Panc1 (cell line): Measurements from ENCODE around the gene SYT17.

ENCODE experiments used
- TCF7L2 ChIP-seq: IDR thresholded peaks from 2 replicates; pipeline ENCODE4 v1.6.1; 2011; ENCODE audit warnings: mild to moderate bottlenecking, low read depth, low read length, inconsistent platforms
- TF ChIP-seq, protein P1 (sequence below): fragments of 450-650 bp; IDR thresholded peaks from 2 replicates; pipeline ENCODE4 v1.5.1; 2017; ENCODE audit warnings: mild to moderate bottlenecking

DNA sequence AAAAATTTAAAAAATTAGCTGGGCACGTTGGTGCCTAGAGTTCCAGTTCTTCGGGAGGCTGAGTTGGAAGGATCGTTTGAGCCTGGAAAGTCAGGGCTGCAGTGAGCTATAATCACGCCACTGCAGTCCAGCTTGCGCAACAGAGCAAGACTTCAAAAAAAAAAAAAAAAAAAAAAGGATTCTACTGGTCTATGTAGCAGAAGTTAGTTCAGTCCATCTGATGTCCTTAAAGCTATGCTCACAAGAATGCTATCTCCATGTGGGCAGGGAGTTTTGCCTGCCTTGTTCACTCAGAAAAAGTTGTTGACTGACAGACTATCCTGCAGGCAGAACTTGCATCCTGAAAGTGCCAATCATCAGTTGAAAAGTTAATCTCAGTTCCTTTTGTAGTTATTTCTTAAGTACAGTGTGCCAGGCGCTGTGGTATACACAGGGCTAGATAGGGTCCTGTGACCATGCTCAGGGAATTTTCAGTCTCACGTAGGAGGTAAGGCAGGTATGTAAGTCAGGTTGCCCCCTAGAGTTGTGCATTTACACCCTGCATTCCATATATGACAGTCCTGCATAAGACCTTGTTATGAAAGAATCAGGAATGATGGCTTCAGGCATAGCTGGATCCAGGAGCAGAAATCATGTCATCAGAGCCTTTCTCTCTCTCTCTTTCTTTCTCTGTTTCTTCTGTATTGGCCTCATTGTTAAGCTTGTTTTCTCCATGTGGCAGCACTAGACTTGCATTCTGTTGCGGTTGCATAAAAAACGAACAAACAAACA, 7.6 kb downstream of the SYT17 start:
- TF ChIP-seq TCF7L2, result no peak
- TF ChIP-seq, protein P1, sequence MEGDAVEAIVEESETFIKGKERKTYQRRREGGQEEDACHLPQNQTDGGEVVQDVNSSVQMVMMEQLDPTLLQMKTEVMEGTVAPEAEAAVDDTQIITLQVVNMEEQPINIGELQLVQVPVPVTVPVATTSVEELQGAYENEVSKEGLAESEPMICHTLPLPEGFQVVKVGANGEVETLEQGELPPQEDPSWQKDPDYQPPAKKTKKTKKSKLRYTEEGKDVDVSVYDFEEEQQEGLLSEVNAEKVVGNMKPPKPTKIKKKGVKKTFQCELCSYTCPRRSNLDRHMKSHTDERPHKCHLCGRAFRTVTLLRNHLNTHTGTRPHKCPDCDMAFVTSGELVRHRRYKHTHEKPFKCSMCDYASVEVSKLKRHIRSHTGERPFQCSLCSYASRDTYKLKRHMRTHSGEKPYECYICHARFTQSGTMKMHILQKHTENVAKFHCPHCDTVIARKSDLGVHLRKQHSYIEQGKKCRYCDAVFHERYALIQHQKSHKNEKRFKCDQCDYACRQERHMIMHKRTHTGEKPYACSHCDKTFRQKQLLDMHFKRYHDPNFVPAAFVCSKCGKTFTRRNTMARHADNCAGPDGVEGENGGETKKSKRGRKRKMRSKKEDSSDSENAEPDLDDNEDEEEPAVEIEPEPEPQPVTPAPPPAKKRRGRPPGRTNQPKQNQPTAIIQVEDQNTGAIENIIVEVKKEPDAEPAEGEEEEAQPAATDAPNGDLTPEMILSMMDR, result no peak
